ENCODE results near the gene UPF1.

The UPF1 gene

DNA sequence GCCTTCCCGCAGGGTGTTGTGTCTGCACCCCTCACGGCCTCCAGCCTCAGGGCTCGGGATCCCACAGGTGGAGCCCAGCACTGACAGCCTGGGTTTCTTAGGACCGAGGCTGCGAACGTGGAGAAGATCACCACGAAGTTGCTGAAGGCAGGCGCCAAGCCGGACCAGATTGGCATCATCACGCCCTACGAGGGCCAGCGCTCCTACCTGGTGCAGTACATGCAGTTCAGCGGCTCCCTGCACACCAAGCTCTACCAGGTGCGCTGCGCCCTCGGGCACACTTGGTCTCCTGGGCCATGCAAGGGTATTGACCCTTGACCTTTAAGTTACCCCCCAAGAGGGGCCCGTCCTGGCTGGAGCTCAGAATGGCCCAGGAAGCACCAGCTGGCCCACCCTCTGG is 29.0 kb downstream of the UPF1 start:
- POLR2A ChIA-PET = interaction anchor here (1.0 kb wide), 1 partner anchor 12 kb away, joined by 3 read pairs; no protein-coding TSS in a partner anchor
- no peak for TF ChIP-seq ZNF354C (tag by site-specific recombination; IDR thresholded peaks at IDR 0.05; ENCODE audit: borderline replicate concordance, low read depth)
- TF ChIP-seq BCL11A (tag by site-specific recombination; IDR thresholded peaks at IDR 0.05; ENCODE audit: low read depth) = no peak
- no peak for TF ChIP-seq ZNF221 (tag by site-specific recombination; IDR thresholded peaks at IDR 0.05; ENCODE audit: borderline replicate concordance)
- no peak for TF ChIP-seq RBAK (tag by site-specific recombination; IDR thresholded peaks at IDR 0.05)
- no peak for TF ChIP-seq PRDM1 (tag by site-specific recombination; IDR thresholded peaks at IDR 0.05)
- TF ChIP-seq GLIS2 (tag by site-specific recombination; IDR thresholded peaks at IDR 0.05) = no peak
- TF ChIP-seq ZNF629 (tag by site-specific recombination; IDR thresholded peaks at IDR 0.05) = no peak

DNA sequence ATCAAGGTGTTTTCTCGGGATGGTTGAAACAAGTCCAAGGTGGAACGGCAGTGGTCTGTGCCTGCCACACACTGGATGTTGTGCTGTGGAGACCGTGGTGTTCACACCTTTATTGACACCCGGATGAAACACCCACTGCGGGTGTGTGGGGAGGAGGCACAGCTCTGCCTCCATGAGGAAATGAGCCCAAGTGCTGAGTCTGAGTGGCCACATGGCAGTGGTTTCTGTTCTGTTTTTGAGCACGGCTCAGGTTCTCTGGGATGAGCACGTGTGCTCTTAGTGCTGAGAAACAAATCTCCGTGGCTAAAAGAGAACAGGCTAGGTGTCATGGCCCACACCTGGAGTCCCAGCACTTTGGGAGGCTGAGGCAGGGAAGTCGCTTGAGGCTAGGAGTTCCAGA is 29.5 kb downstream of the UPF1 start:
- H3K4me3 ChIP-seq (ENCODE audit: low read depth, low read length) = no peak overlapping the region
- no peaks in the 10 kb centered on the region for H3K9me3 ChIP-seq (ENCODE audit: control insufficient read depth, insufficient read depth, low read depth, low read length)
- no peaks in the 10 kb centered on the region for H3K4me1 ChIP-seq (ENCODE audit: control insufficient read depth, insufficient read depth, low read length)
- ChIA-PET POLR2A (interaction anchor here (1.0 kb wide), 1 partner anchor 13 kb away, joined by 3 read pairs; no protein-coding TSS in a partner anchor), CTCF (interaction anchor here (0.6 to 0.9 kb wide), 4 partner anchors 10 to 345 kb away, joined by 3 to 5 read pairs (median 4); no protein-coding TSS in a partner anchor)
- TF ChIP-seq ZNF548 (tag by site-specific recombination; IDR thresholded peaks at IDR 0.05) = no peak
- TF ChIP-seq ZNF112 (tag by site-specific recombination; IDR thresholded peaks at IDR 0.05) = no peak
- no peak for TF ChIP-seq ZNF133 (tag by site-specific recombination; IDR thresholded peaks at IDR 0.05)
- TF ChIP-seq, protein P1, sequence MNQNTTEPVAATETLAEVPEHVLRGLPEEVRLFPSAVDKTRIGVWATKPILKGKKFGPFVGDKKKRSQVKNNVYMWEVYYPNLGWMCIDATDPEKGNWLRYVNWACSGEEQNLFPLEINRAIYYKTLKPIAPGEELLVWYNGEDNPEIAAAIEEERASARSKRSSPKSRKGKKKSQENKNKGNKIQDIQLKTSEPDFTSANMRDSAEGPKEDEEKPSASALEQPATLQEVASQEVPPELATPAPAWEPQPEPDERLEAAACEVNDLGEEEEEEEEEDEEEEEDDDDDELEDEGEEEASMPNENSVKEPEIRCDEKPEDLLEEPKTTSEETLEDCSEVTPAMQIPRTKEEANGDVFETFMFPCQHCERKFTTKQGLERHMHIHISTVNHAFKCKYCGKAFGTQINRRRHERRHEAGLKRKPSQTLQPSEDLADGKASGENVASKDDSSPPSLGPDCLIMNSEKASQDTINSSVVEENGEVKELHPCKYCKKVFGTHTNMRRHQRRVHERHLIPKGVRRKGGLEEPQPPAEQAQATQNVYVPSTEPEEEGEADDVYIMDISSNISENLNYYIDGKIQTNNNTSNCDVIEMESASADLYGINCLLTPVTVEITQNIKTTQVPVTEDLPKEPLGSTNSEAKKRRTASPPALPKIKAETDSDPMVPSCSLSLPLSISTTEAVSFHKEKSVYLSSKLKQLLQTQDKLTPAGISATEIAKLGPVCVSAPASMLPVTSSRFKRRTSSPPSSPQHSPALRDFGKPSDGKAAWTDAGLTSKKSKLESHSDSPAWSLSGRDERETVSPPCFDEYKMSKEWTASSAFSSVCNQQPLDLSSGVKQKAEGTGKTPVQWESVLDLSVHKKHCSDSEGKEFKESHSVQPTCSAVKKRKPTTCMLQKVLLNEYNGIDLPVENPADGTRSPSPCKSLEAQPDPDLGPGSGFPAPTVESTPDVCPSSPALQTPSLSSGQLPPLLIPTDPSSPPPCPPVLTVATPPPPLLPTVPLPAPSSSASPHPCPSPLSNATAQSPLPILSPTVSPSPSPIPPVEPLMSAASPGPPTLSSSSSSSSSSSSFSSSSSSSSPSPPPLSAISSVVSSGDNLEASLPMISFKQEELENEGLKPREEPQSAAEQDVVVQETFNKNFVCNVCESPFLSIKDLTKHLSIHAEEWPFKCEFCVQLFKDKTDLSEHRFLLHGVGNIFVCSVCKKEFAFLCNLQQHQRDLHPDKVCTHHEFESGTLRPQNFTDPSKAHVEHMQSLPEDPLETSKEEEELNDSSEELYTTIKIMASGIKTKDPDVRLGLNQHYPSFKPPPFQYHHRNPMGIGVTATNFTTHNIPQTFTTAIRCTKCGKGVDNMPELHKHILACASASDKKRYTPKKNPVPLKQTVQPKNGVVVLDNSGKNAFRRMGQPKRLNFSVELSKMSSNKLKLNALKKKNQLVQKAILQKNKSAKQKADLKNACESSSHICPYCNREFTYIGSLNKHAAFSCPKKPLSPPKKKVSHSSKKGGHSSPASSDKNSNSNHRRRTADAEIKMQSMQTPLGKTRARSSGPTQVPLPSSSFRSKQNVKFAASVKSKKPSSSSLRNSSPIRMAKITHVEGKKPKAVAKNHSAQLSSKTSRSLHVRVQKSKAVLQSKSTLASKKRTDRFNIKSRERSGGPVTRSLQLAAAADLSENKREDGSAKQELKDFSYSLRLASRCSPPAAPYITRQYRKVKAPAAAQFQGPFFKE (tag by site-specific recombination; IDR thresholded peaks at IDR 0.05; ENCODE audit: borderline replicate concordance) = no peak
- TF ChIP-seq, protein P2, sequence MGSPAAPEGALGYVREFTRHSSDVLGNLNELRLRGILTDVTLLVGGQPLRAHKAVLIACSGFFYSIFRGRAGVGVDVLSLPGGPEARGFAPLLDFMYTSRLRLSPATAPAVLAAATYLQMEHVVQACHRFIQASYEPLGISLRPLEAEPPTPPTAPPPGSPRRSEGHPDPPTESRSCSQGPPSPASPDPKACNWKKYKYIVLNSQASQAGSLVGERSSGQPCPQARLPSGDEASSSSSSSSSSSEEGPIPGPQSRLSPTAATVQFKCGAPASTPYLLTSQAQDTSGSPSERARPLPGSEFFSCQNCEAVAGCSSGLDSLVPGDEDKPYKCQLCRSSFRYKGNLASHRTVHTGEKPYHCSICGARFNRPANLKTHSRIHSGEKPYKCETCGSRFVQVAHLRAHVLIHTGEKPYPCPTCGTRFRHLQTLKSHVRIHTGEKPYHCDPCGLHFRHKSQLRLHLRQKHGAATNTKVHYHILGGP (tag by site-specific recombination; IDR thresholded peaks at IDR 0.05) = no peak
- TF ChIP-seq, protein P3, sequence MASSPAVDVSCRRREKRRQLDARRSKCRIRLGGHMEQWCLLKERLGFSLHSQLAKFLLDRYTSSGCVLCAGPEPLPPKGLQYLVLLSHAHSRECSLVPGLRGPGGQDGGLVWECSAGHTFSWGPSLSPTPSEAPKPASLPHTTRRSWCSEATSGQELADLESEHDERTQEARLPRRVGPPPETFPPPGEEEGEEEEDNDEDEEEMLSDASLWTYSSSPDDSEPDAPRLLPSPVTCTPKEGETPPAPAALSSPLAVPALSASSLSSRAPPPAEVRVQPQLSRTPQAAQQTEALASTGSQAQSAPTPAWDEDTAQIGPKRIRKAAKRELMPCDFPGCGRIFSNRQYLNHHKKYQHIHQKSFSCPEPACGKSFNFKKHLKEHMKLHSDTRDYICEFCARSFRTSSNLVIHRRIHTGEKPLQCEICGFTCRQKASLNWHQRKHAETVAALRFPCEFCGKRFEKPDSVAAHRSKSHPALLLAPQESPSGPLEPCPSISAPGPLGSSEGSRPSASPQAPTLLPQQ (tag by site-specific recombination; IDR thresholded peaks at IDR 0.05) = no peak
- no peak for TF ChIP-seq ZNF146 (tag by site-specific recombination; IDR thresholded peaks at IDR 0.05)
- TF ChIP-seq GFI1B (tag by site-specific recombination; IDR thresholded peaks at IDR 0.05) = no peak
- H3K27ac ChIP-seq (ENCODE audit: extremely low read depth, low read depth, low read length) = no peak overlapping the region
- peaks cover 32 to 100% of the 10 kb centered on the region in 2 experiments for H3K36me3 ChIP-seq (ENCODE audit: control insufficient read depth in 2 of 2, insufficient read depth in 1 of 2, low read length in 2 of 2)

More for the DNA sequence above, 29.0 kb downstream of the UPF1 start:
- CTCF ChIA-PET = interaction anchor here (0.7 kb wide), 1 partner anchor 344 kb away, joined by 3 read pairs; no protein-coding TSS in a partner anchor
- H3K9me3 ChIP-seq (ENCODE audit: control insufficient read depth, insufficient read depth, low read depth, low read length) = no peaks in the 10 kb centered on the region
- peaks cover 32 to 100% of the 10 kb centered on the region in 2 experiments for H3K36me3 ChIP-seq (ENCODE audit: control insufficient read depth in 2 of 2, insufficient read depth in 1 of 2, low read length in 2 of 2)
- H3K4me1 ChIP-seq (ENCODE audit: control insufficient read depth, insufficient read depth, low read length) = no peaks in the 10 kb centered on the region
- H3K4me3 ChIP-seq (ENCODE audit: low read depth, low read length) = no peak overlapping the region
- H3K27ac ChIP-seq (ENCODE audit: extremely low read depth, low read depth, low read length) = no peak overlapping the region

Data from HEK293 (cell line).